PC-9 (cell line): ENCODE measurements around the gene NBDY. TPM values are rescaled to one million over a fixed set of nuclear protein-coding genes. Genes with fewer than 3 reads are reported as not detected.

Experiments used
- BruUV-seq: library from RNA; stranded (reverse); fragments of 400-500 nt; replicated peaks from 2 replicates; lab custom pipeline; 2021; lab: Mats Ljungman, UMichigan
- CTCF ChIA-PET: fragments of 300-600 bp; sonication (Branson Sonifier 250); formaldehyde crosslinking; loops from one replicate; lab custom pipeline; 2022; ENCODE audit warnings: antibody characterized with exemption; lab: Charles Lee
- POLR2A ChIA-PET: fragments of 300-600 bp; sonication (Branson Sonifier 250); formaldehyde crosslinking; loops from one replicate; lab custom pipeline; 2022; ENCODE audit warnings: antibody characterized with exemption; ENCODE audit not compliant: unreplicated experiment; lab: Charles Lee
- DNase-seq, 2 experiments: peaks; one replicate each; pipeline versions ENCODE4 v3.0.0 to v3.0.0-alpha.2; 2015 to 2022; ENCODE audit warnings: mixed read lengths in 1 of 2
- H2AFZ ChIP-seq: fragments of 200-600 bp; sonication (generic); 2 replicates; pipeline ENCODE4 v1.8.1; 2017; ENCODE audit warnings: antibody characterized with exemption
- H3F3A ChIP-seq: fragments of 200-600 bp; sonication (generic); 2 replicates; pipeline ENCODE4 v1.8.1; 2017; ENCODE audit warnings: antibody characterized with exemption, mild to moderate bottlenecking, low read depth; ENCODE audit not compliant: insufficient read depth
- H3K27ac ChIP-seq: fragments of 200-600 bp; sonication (generic); 2 replicates; pipeline ENCODE4 v1.6.1; 2016; ENCODE audit warnings: mixed run types
- H3K27me3 ChIP-seq: fragments of 200-600 bp; sonication (generic); 2 replicates; pipeline ENCODE4 v1.6.1; 2016; ENCODE audit warnings: low read depth, mixed run types; ENCODE audit not compliant: insufficient read depth
- H3K36me3 ChIP-seq: fragments of 200-600 bp; sonication (generic); 2 replicates; pipeline ENCODE4 v1.6.1; 2016; ENCODE audit warnings: low read depth, mixed run types
- H3K4me1 ChIP-seq: fragments of 200-600 bp; sonication (generic); replicated peaks from 2 replicates; pipeline ENCODE4 v1.6.1; 2016; ENCODE audit warnings: mixed run types; ENCODE audit not compliant: insufficient read depth
- H3K4me2 ChIP-seq: fragments of 200-600 bp; sonication (generic); 2 replicates; pipeline ENCODE4 v1.6.1; 2017; ENCODE audit warnings: mixed run types
- H3K4me3 ChIP-seq: fragments of 200-600 bp; sonication (generic); 2 replicates; pipeline ENCODE4 v1.6.1; 2016; ENCODE audit warnings: mixed run types
- H3K79me2 ChIP-seq: fragments of 200-600 bp; sonication (generic); 2 replicates; pipeline ENCODE4 v1.6.1; 2017; ENCODE audit warnings: low read depth, mixed run types
- H3K9me2 ChIP-seq: fragments of 200-600 bp; sonication (generic); 2 replicates; pipeline ENCODE4 v1.8.1; 2017; ENCODE audit warnings: mild to moderate bottlenecking; ENCODE audit not compliant: insufficient read depth
- H3K9me3 ChIP-seq: fragments of 200-600 bp; sonication (generic); 2 replicates; pipeline ENCODE4 v1.8.1; 2016; ENCODE audit warnings: low read depth; ENCODE audit not compliant: insufficient read depth
- H4K20me1 ChIP-seq: fragments of 200-600 bp; sonication (generic); 2 replicates; pipeline ENCODE4 v1.8.1; 2017; ENCODE audit not compliant: insufficient read depth
- EZH2 ChIP-seq: fragments of 200-600 bp; sonication (generic); IDR thresholded peaks from 2 replicates; pipeline ENCODE4 v1.8.0; 2017; ENCODE audit warnings: antibody characterized with exemption, low read depth
- intact Hi-C: fragments of 100-400 bp; cut with micrococcal nuclease; formaldehyde crosslinking; loops from one replicate; pipeline ENCODE4 v1.10.0; 2022; ENCODE audit not compliant: unreplicated experiment
- total RNA-seq: library from RNA; stranded (reverse); gene quantifications from 2 replicates; pipeline ENCODE4 v1.2.3, GENCODE V29; 2021
- TF ChIP-seq, protein P1 (sequence below): fragments of 200-600 bp; sonication (generic); conservative IDR thresholded peaks from 2 replicates; pipeline ENCODE4 v1.6.1; 2017; ENCODE audit warnings: mixed run types, antibody characterized with exemption, mild to moderate bottlenecking, moderate library complexity

NBDY gene
- total RNA-seq, 1 experiment from 2014 or later = 76.6 TPM

DNA sequence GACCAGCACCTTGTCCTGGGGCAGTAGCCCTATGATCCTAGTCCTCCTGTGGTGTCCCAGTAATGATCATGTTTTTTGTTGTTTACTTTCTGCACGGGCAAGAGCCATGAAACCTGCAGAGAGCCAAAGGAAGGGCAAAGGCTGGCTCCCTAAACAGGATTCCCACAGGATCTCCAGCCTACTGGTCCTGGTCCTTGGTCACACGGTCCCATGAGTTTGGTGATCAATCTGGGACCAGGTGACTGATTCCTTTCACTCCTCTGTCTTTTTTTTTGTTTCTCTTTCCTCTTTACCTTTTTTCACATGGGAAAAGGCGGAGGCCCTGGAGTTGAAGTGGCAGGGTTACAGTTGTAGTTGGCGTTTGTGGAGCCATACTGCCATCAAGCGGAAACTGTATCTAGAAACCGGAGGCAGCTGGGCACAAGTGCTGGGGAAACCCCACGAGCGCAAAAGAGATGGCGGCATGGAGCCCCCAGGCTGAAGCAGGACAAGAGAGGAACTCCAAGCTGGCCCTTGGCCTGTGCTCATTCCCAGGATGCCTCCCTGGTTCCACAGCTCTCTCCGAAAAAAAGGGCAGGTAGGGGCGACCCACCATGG is 34.6 kb downstream of the NBDY start:
- Histone ChIP-seq H3K4me2 (no peak overlapping the region), H2AFZ (no peak overlapping the region), H3K79me2 (no peaks in the 10 kb centered on the region), H3F3A (no peaks in the 10 kb centered on the region), H3K36me3 (no peaks in the 10 kb centered on the region), H3K4me1 (no peaks in the 10 kb centered on the region), H3K27me3 (no peaks in the 10 kb centered on the region), H4K20me1 (no peaks in the 10 kb centered on the region), H3K9me2 (no peaks in the 10 kb centered on the region), H3K9me3 (no peaks in the 10 kb centered on the region), H3K4me3 (no peak overlapping the region), H3K27ac (no peak overlapping the region)
- TF ChIP-seq, protein P1, sequence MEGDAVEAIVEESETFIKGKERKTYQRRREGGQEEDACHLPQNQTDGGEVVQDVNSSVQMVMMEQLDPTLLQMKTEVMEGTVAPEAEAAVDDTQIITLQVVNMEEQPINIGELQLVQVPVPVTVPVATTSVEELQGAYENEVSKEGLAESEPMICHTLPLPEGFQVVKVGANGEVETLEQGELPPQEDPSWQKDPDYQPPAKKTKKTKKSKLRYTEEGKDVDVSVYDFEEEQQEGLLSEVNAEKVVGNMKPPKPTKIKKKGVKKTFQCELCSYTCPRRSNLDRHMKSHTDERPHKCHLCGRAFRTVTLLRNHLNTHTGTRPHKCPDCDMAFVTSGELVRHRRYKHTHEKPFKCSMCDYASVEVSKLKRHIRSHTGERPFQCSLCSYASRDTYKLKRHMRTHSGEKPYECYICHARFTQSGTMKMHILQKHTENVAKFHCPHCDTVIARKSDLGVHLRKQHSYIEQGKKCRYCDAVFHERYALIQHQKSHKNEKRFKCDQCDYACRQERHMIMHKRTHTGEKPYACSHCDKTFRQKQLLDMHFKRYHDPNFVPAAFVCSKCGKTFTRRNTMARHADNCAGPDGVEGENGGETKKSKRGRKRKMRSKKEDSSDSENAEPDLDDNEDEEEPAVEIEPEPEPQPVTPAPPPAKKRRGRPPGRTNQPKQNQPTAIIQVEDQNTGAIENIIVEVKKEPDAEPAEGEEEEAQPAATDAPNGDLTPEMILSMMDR = no peak
- no peak for TF ChIP-seq EZH2
- ChIA-PET CTCF (interaction anchor here (0.9 to 1.0 kb wide), 2 partner anchors 36 to 215 kb away, joined by 3 to 4 read pairs; no protein-coding TSS in a partner anchor), POLR2A (no interaction called here)
- no TSS peak for BruUV-seq
- no peak for DNase-seq
- intact Hi-C loops = loop anchor here (10.0 kb wide), 7 partner anchors 211 to 1261 kb away; partner anchors contain the start of genes FAAH2 and ZXDA

DNA sequence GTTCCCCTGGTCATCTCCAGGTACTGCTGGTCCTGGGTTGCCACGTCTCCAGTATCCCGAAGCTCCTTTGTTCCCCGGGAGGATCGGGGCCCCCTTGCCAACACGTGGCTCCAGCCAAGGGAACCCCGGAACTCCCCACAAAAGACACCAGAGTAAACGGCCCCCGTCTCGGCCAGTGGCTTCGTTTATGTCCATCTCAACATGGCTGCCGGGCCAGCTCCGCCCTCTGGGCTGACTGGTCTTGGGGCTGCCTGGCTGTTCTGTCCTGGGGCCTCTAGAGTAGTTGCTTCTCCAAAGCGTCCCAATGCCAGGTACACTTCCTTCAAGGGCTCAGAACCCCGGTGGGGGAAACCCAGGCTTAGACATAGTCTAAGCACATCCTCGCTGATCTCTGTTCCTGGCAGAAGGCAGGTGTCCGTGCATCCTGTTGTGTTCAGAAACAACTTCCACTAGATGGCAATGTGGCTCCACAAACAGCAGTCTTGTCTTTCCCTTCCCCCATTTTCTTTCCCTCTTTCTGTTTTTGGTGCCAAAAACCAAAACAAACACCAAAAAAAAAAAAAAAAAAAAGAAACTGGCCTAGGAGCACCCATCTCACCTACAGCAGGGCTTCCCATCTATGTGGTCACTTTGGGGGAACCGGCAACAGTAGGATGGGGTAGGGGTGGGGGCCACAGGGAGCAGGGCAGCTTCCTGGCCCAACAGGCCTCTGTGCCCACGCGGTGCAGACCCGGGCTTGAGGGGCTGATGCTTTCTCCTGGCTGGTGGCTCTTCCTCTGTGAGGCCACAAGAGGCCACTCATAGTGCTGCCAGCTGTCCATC is 35.3 kb downstream of the NBDY start:
- ChIA-PET POLR2A (no interaction called here), CTCF (interaction anchor here (0.5 to 1.4 kb wide), 7 partner anchors 10 to 523 kb away, joined by 3 to 6 read pairs (median 4); no protein-coding TSS in a partner anchor)
- BruUV-seq = no TSS peak
- peak; percentile 48 to 78 for DNase-seq
- H4K20me1 ChIP-seq = no peaks in the 10 kb centered on the region
- no peaks in the 10 kb centered on the region for H3K36me3 ChIP-seq
- H3K27me3 ChIP-seq = no peaks in the 10 kb centered on the region
- H3K9me2 ChIP-seq = no peaks in the 10 kb centered on the region
- no peak overlapping the region for H3K4me2 ChIP-seq
- no peak overlapping the region for H3K4me3 ChIP-seq
- no peaks in the 10 kb centered on the region for H3K4me1 ChIP-seq
- TF ChIP-seq EZH2 = no peak
- TF ChIP-seq, protein P1 = peak; percentile 65
- H3K79me2 ChIP-seq = no peaks in the 10 kb centered on the region
- no peak overlapping the region for H2AFZ ChIP-seq
- H3K9me3 ChIP-seq = no peaks in the 10 kb centered on the region
- H3F3A ChIP-seq = no peaks in the 10 kb centered on the region
- H3K27ac ChIP-seq = no peak overlapping the region
- intact Hi-C loops = loop anchor here (10.0 kb wide), 7 partner anchors 210 to 1260 kb away; partner anchors contain the start of genes FAAH2 and ZXDA

DNA sequence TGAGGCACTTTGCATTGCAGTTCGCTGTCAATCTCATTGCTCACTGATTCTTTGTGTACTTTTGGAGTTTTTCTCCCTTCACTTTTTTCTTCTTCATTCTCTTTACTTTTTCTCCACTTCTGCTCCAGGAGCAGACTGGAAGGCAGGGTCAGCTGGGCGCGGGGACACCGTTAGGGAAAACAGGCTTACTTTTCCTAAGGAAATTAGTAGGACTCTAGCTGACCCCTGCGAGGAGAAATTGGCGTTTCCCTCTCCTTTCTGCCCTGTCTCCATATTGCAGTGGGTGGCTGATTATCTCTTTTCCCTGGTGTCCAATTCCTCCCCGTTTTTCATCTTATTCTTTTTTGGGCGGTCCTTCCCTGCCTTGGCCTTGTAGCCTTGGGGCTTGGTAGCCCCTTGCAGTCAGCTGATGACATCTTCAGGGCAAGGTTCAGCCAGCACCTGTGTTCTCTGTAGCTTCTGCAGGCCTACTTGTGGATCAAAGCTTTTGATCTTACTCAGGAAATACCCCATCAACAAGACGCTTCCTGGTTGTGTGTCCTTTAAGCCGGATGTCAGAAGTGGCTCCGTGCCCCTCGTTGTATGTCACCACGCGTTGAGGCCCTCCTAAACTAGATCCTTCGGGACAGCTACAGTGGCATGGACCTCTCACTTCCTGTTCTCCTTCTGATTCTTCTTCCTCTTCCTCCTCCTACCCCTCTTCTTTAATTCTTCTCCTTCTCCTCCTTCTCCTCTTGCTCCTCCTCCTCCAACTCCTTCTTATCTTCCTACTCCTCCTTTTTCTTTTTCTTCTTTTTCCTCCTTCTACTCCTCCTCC is 36.1 kb downstream of the NBDY start:
- ChIA-PET POLR2A (no interaction called here), CTCF (interaction anchor here (0.5 to 1.4 kb wide), 4 partner anchors 213 to 522 kb away, joined by 3 to 6 read pairs (median 4); no protein-coding TSS in a partner anchor)
- Histone ChIP-seq H3K4me3 (no peak overlapping the region), H3K36me3 (no peaks in the 10 kb centered on the region), H3K4me2 (no peak overlapping the region), H3F3A (no peaks in the 10 kb centered on the region), H3K4me1 (no peaks in the 10 kb centered on the region), H3K27ac (no peak overlapping the region), H3K27me3 (no peaks in the 10 kb centered on the region), H2AFZ (no peak overlapping the region), H4K20me1 (no peaks in the 10 kb centered on the region), H3K9me2 (no peaks in the 10 kb centered on the region), H3K9me3 (no peaks in the 10 kb centered on the region), H3K79me2 (no peaks in the 10 kb centered on the region)
- intact Hi-C loops = loop anchor here (10.0 kb wide), 7 partner anchors 210 to 1260 kb away; partner anchors contain the start of genes FAAH2 and ZXDA
- no peak for DNase-seq
- BruUV-seq = no TSS peak
- TF ChIP-seq, protein P1 = no peak
- TF ChIP-seq EZH2 = no peak
